PC-9 (cell line): Measurements from ENCODE around the gene LRRC72.

ENCODE experiments used
- EZH2 ChIP-seq: fragments of 200-600 bp; sonication (generic); IDR thresholded peaks from 2 replicates; pipeline ENCODE4 v1.8.0; 2017; ENCODE audit warnings: antibody characterized with exemption, low read depth
- TF ChIP-seq, protein P1 (sequence below): fragments of 200-600 bp; sonication (generic); conservative IDR thresholded peaks from 2 replicates; pipeline ENCODE4 v1.6.1; 2017; ENCODE audit warnings: mixed run types, antibody characterized with exemption, mild to moderate bottlenecking, moderate library complexity

GRCh38 chr7:16529697-16530096 is 3.1 kb downstream of the LRRC72 start:
- TF ChIP-seq EZH2, result no peak
- TF ChIP-seq, protein P1, sequence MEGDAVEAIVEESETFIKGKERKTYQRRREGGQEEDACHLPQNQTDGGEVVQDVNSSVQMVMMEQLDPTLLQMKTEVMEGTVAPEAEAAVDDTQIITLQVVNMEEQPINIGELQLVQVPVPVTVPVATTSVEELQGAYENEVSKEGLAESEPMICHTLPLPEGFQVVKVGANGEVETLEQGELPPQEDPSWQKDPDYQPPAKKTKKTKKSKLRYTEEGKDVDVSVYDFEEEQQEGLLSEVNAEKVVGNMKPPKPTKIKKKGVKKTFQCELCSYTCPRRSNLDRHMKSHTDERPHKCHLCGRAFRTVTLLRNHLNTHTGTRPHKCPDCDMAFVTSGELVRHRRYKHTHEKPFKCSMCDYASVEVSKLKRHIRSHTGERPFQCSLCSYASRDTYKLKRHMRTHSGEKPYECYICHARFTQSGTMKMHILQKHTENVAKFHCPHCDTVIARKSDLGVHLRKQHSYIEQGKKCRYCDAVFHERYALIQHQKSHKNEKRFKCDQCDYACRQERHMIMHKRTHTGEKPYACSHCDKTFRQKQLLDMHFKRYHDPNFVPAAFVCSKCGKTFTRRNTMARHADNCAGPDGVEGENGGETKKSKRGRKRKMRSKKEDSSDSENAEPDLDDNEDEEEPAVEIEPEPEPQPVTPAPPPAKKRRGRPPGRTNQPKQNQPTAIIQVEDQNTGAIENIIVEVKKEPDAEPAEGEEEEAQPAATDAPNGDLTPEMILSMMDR, result no peak
